Hepatocyte (in vitro differentiated cells): ENCODE results near the gene GNG12. TPM values are rescaled to one million over a fixed set of nuclear protein-coding genes. Genes with fewer than 3 reads are reported as not detected.

Source experiments
- DNase-seq: peaks from one replicate; pipeline ENCODE4 v3.0.0-alpha.2; 2016; ENCODE audit warnings: low spot score
- H2AFZ ChIP-seq: fragments of 200-600 bp; sonication (generic); 2 replicates; pipeline ENCODE4 v1.6.0; 2016; ENCODE audit warnings: antibody characterized with exemption, mild to moderate bottlenecking
- H3K27ac ChIP-seq: fragments of 200-600 bp; sonication (generic); 2 replicates; pipeline ENCODE4 v1.5.1; 2016; ENCODE audit warnings: mild to moderate bottlenecking
- H3K27me3 ChIP-seq: fragments of 200-600 bp; sonication (generic); 2 replicates; pipeline ENCODE4 v1.6.1; 2016
- H3K36me3 ChIP-seq: fragments of 200-600 bp; sonication (generic); replicated peaks from 2 replicates; pipeline ENCODE4 v1.5.1; 2016; ENCODE audit warnings: low read depth; ENCODE audit not compliant: insufficient read depth
- H3K4me1 ChIP-seq: fragments of 200-600 bp; sonication (generic); 2 replicates; pipeline ENCODE4 v1.5.1; 2016; ENCODE audit warnings: mild to moderate bottlenecking, moderate library complexity; ENCODE audit not compliant: insufficient read depth
- H3K4me2 ChIP-seq: fragments of 200-600 bp; sonication (generic); 2 replicates; pipeline ENCODE4 v1.6.0; 2016
- H3K4me3 ChIP-seq: fragments of 200-600 bp; sonication (generic); 2 replicates; pipeline ENCODE4 v1.5.1; 2016; ENCODE audit warnings: mild to moderate bottlenecking
- H3K79me2 ChIP-seq: fragments of 200-600 bp; sonication (generic); 2 replicates; pipeline ENCODE4 v1.6.0; 2017; ENCODE audit warnings: mild to moderate bottlenecking
- H3K9me2 ChIP-seq: fragments of 200-600 bp; sonication (generic); replicated peaks from 2 replicates; pipeline ENCODE4 v1.6.0; 2017; ENCODE audit warnings: mild to moderate bottlenecking; ENCODE audit not compliant: insufficient read depth
- H3K9me3 ChIP-seq: fragments of 200-600 bp; sonication (generic); 2 replicates; pipeline ENCODE4 v1.5.1; 2016; ENCODE audit warnings: low read depth, mild to moderate bottlenecking
- H4K20me1 ChIP-seq: fragments of 200-600 bp; sonication (generic); 2 replicates; pipeline ENCODE4 v1.6.0; 2016; ENCODE audit warnings: mild to moderate bottlenecking; ENCODE audit not compliant: insufficient read depth, poor library complexity, severe bottlenecking
- CTCF ChIP-seq: fragments of 200-600 bp; sonication (generic); IDR thresholded peaks from 2 replicates; pipeline ENCODE4 v1.5.1; 2016; ENCODE audit warnings: antibody characterized with exemption, mild to moderate bottlenecking; ENCODE audit not compliant: poor library complexity
- EZH2 ChIP-seq: fragments of 200-600 bp; sonication (generic); IDR thresholded peaks from 2 replicates; pipeline ENCODE4 v1.6.1; 2016; ENCODE audit warnings: antibody characterized with exemption, mild to moderate bottlenecking, borderline replicate concordance
- EZH2phosphoT487 ChIP-seq: fragments of 200-600 bp; sonication (generic); IDR thresholded peaks from one replicate; pipeline ENCODE4 v1.6.1; 2018; ENCODE audit warnings: antibody characterized with exemption, mild to moderate bottlenecking, low read depth, moderate library complexity; ENCODE audit not compliant: unreplicated experiment, severe bottlenecking
- WGBS: methylation state at CpG from one replicate; pipeline ENCODE4 v1.1.6; 2016; ENCODE audit warnings: low lambda C conversion rate; ENCODE audit errors: missing lambda C conversion rate; 5-methylcytosine and 5-hydroxymethylcytosine counted together
- polyA plus RNA-seq: library from polyadenylated mRNA; unstranded; fragments of >200 nt; fragmentation: Nextera tagmentation; extraction: Ambion mirVana; gene quantifications from 2 replicates; pipeline ENCODE4 v1.2.1, GENCODE V29; 2016
- total RNA-seq: library from RNA; depleted of rRNA; stranded (reverse); fragments of >200 nt; gene quantifications from 2 replicates; pipeline ENCODE4 v1.2.3, GENCODE V29; 2014

The GNG12 gene
- total and polyA plus RNA-seq, 2 experiments from 2014 or later = 49.6 to 108 TPM

GRCh38 chr1:67791261-67791660 lies 42.0 kb downstream of the GNG12 start:
- no peak for DNase-seq
- 70% methylated on average over 1 of the region's 1 CpG for WGBS
- Histone ChIP-seq H3K9me3 (no peaks in the 10 kb centered on the region), H3K27me3 (no peaks in the 10 kb centered on the region), H3K9me2 (no peaks in the 10 kb centered on the region), H3K4me1 (peaks cover 36% of the 10 kb centered on the region), H3K4me3 (no peak overlapping the region), H3K27ac (no peak overlapping the region), H3K4me2 (no peak overlapping the region), H4K20me1 (peaks cover 4% of the 10 kb centered on the region), H2AFZ (no peak overlapping the region), H3K79me2 (peaks cover 86% of the 10 kb centered on the region), H3K36me3 (no peaks in the 10 kb centered on the region)
- TF ChIP-seq CTCF (no peak), EZH2phosphoT487 (no peak), EZH2 (no peak)

DNA sequence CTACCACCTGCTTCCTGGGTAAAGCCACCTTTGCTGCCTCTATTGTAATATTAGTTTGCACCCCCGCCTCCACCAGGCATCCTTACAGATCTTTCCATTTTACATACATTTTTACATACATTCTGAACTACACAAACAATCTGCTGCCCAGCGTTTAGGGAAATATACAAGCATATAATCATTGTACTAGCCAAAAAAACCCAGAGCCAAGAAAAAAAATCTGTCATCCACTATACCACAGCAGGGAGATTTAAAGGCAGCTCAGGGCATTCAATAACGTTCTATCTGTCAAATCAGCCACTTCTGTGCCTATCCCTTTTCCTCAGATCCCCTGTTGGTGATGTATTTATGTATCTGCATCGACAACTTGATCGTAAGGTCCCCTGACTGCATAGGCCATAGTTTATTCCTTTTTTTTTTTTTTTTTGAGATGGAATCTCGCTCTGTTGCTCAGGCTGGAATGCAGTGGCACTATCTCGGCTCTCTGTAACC lies 43.0 kb downstream of the GNG12 start:
- peaks cover 36% of the 10 kb centered on the region for H3K4me1 ChIP-seq
- peaks cover 83% of the 10 kb centered on the region for H3K79me2 ChIP-seq
- TF ChIP-seq EZH2phosphoT487 (no peak), EZH2 (no peak), CTCF (no peak)

DNA sequence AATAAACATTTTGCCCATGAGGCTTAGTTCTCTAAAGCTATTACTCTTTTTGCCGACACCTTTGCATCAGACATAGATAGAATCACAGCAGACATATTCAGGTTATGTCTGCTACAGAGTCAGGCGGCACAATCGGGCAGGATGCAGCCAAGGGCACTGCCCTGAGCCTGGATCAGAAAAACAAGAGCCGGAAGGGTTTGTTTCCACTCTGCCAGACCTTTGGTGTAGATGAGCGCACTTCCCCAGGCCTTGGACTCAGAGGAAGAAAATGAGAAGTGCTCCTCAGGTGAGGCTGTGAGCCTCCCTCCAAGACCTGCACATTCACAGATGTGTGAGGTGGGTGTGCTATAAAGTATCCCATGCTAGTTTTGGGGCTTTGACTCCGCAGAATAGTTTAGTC lies 43.7 kb downstream of the GNG12 start:
- Histone ChIP-seq H3K4me3 (no peak overlapping the region), H3K9me3 (no peaks in the 10 kb centered on the region), H3K27me3 (no peaks in the 10 kb centered on the region), H2AFZ (no peak overlapping the region), H3K36me3 (no peaks in the 10 kb centered on the region), H3K79me2 (peaks cover 80% of the 10 kb centered on the region), H3K9me2 (no peaks in the 10 kb centered on the region), H4K20me1 (peaks cover 4% of the 10 kb centered on the region), H3K4me1 (peaks cover 36% of the 10 kb centered on the region), H3K4me2 (no peak overlapping the region), H3K27ac (no peak overlapping the region)
- TF ChIP-seq CTCF (no peak), EZH2 (no peak), EZH2phosphoT487 (no peak)
- WGBS = 96% methylated on average over 6 of the region's 6 CpGs
- no peak for DNase-seq

More for the DNA sequence above, 43.0 kb downstream of the GNG12 start:
- no peak overlapping the region for H3K4me3 ChIP-seq
- H3K4me2 ChIP-seq = no peak overlapping the region
- no peaks in the 10 kb centered on the region for H3K9me3 ChIP-seq
- WGBS = 90% methylated on average over 7 of the region's 7 CpGs
- DNase-seq = no peak
- H3K27ac ChIP-seq = no peak overlapping the region
- H3K27me3 ChIP-seq = no peaks in the 10 kb centered on the region
- no peaks in the 10 kb centered on the region for H3K36me3 ChIP-seq
- no peak overlapping the region for H2AFZ ChIP-seq
- H4K20me1 ChIP-seq = peaks cover 4% of the 10 kb centered on the region
- H3K9me2 ChIP-seq = no peaks in the 10 kb centered on the region

- TF ChIP-seq EZH2phosphoT487 = no peak
- TF ChIP-seq CTCF = no peak
- TF ChIP-seq EZH2 = no peak
- Histone ChIP-seq H3K4me2 (no peak overlapping the region), H3K4me1 (peaks cover 31% of the 10 kb centered on the region), H3K4me3 (no peak overlapping the region), H2AFZ (no peak overlapping the region), H4K20me1 (peaks cover 4% of the 10 kb centered on the region), H3K36me3 (no peaks in the 10 kb centered on the region), H3K27ac (no peak overlapping the region), H3K79me2 (peaks cover 75% of the 10 kb centered on the region), H3K27me3 (no peaks in the 10 kb centered on the region), H3K9me2 (no peaks in the 10 kb centered on the region), H3K9me3 (no peaks in the 10 kb centered on the region)
- WGBS = 87% methylated on average over 7 of the region's 7 CpGs
- no peak for DNase-seq
Measured at GRCh38 chr1:67788904-67789303, 44.4 kb downstream of the GNG12 start.
